HCT116 (cell line): ENCODE measurements around the gene ZDHHC21. TPM values are rescaled to one million over a fixed set of nuclear protein-coding genes. Genes with fewer than 3 reads are reported as not detected.

Experiments
- ATAC-seq: fragments of 200-7000 bp; cut with Tn5 transposase; 2 replicates; pipeline ENCODE4 v1.9.1; 2020; ENCODE audit warnings: mild to moderate bottlenecking, moderate library complexity
- BruUV-seq: library from RNA; stranded (reverse); fragments of 400-500 nt; replicated peaks from 2 replicates; lab custom pipeline; 2021; lab: Mats Ljungman, UMichigan
- CTCF ChIA-PET: fragments of 300-600 bp; sonication (Branson Sonifier 250); formaldehyde crosslinking; loops from one replicate; lab custom pipeline; 2021; ENCODE audit warnings: antibody characterized with exemption; lab: Charles Lee
- POLR2A ChIA-PET: fragments of 300-600, 350-600 bp; sonication (Branson Sonifier 250); formaldehyde crosslinking; loops from one replicate; lab custom pipeline; 2021; ENCODE audit warnings: antibody characterized with exemption; lab: Charles Lee
- RAD21 ChIA-PET, 2 experiments: fragments of 300-600 bp; sonication (Branson Sonifier 250); formaldehyde crosslinking; loops; one replicate each; lab custom pipeline; 2023; ENCODE audit warnings: low total read pairs in 2 of 2; ENCODE audit not compliant: uncharacterized antibody in 2 of 2, unreplicated experiment in 2 of 2, low non-redundant PET in 1 of 2; lab: Charles Lee
- DNase-seq: peaks from one replicate; pipeline ENCODE4 v3.0.0-alpha.2; 2010; ENCODE audit warnings: low read depth, low spot score
- H2AFZ ChIP-seq: fragments of 200-600 bp; shearing (Covaris generic), sonication (generic); 2 replicates; pipeline ENCODE4 v1.6.1; 2017; ENCODE audit warnings: low read depth, mixed run types, mixed read lengths, antibody characterized with exemption, low read length; ENCODE audit not compliant: poor library complexity, severe bottlenecking
- H3K27ac ChIP-seq: 2 replicates; pipeline ENCODE4 v1.5.1; 2012; ENCODE audit warnings: low read depth, low read length
- H3K27me3 ChIP-seq: fragments of 200-600 bp; sonication (generic); 2 replicates; pipeline ENCODE4 v1.6.1; 2016; ENCODE audit warnings: mixed run types, low read length, mixed read lengths; ENCODE audit not compliant: insufficient read depth
- H3K36me3 ChIP-seq, 2 experiments: fragments of 200-500 bp in 1 of 2; fragments of 200-600 bp in 1 of 2; sonication (Bioruptor generic) in 1 of 2; sonication (generic) in 1 of 2; 2 replicates each; pipeline versions ENCODE4 v1.5.1 to v1.6.1; 2014 to 2016; ENCODE audit warnings: low read length in 2 of 2, inconsistent platforms in 1 of 2, mixed read lengths in 1 of 2, mixed run types in 1 of 2; ENCODE audit not compliant: insufficient read depth in 2 of 2, control insufficient read depth in 1 of 2
- H3K4me1 ChIP-seq, 2 experiments: fragments of 200-600 bp in 1 of 2; sonication (generic) in 1 of 2; 2 replicates each; pipeline versions ENCODE4 v1.5.1 to v1.6.1; 2012 to 2017; ENCODE audit warnings: low read length in 2 of 2, inconsistent platforms in 1 of 2, mild to moderate bottlenecking in 1 of 2, mixed read lengths in 1 of 2, mixed run types in 1 of 2, moderate library complexity in 1 of 2; ENCODE audit not compliant: insufficient read depth in 2 of 2, control insufficient read depth in 1 of 2
- H3K4me2 ChIP-seq: fragments of 200-600 bp; sonication (generic); 2 replicates; pipeline ENCODE4 v1.6.1; 2017; ENCODE audit warnings: mixed run types, low read length, mixed read lengths
- H3K4me3 ChIP-seq, 2 experiments: fragments of 200-600 bp in 1 of 2; sonication (generic) in 1 of 2; replicated peaks in 1 of 2; 2 replicates each; pipeline ENCODE4 v1.5.1; 2011 to 2016; ENCODE audit warnings: low read length in 2 of 2, control low read depth in 1 of 2, low read depth in 1 of 2, mild to moderate bottlenecking in 1 of 2, mixed read lengths in 1 of 2, mixed run types in 1 of 2
- H3K79me2 ChIP-seq: fragments of 200-600 bp; sonication (generic); 2 replicates; pipeline ENCODE4 v1.6.1; 2017; ENCODE audit warnings: mild to moderate bottlenecking, mixed run types, low read length, moderate library complexity, mixed read lengths; ENCODE audit not compliant: insufficient read depth
- H3K9ac ChIP-seq: fragments of 200-600 bp; sonication (generic); 2 replicates; pipeline ENCODE4 v1.6.1; 2016; ENCODE audit warnings: low read length, mixed read lengths
- H3K9me2 ChIP-seq: fragments of 200-600 bp; sonication (generic), shearing (Covaris generic); 2 replicates; pipeline ENCODE4 v1.6.1; 2017; ENCODE audit warnings: mixed run types, mild to moderate bottlenecking, moderate library complexity; ENCODE audit not compliant: insufficient read depth
- H3K9me3 ChIP-seq, 2 experiments: fragments of 200-500 bp in 1 of 2; fragments of 200-600 bp in 1 of 2; sonication (Bioruptor generic) in 1 of 2; sonication (generic) in 1 of 2; 2 replicates each; pipeline ENCODE4 v1.6.1; 2014 to 2017; ENCODE audit warnings: low read length in 2 of 2, mixed read lengths in 2 of 2, inconsistent platforms in 1 of 2, low read depth in 1 of 2, mild to moderate bottlenecking in 1 of 2, mixed run types in 1 of 2, moderate library complexity in 1 of 2; ENCODE audit not compliant: control insufficient read depth in 1 of 2, insufficient read depth in 1 of 2
- H4K20me1 ChIP-seq: fragments of 200-600 bp; sonication (generic), shearing (Covaris generic); 2 replicates; pipeline ENCODE4 v1.6.1; 2017; ENCODE audit warnings: mixed run types, mild to moderate bottlenecking, moderate library complexity; ENCODE audit not compliant: insufficient read depth
- ATF3 ChIP-seq: IDR thresholded peaks from 2 replicates; pipeline ENCODE4 v1.6.1; 2012
- CBX3 ChIP-seq: IDR thresholded peaks from 2 replicates; pipeline ENCODE4 v1.6.1; 2012; ENCODE audit warnings: low read depth
- CTCF ChIP-seq, 3 experiments: fragments of 200-600 bp in 1 of 3; sonication (generic) in 1 of 3; IDR thresholded peaks in 2 of 3; conservative IDR thresholded peaks in 1 of 3; 2 replicates each; pipeline ENCODE4 v1.5.1; 2012 to 2017; ENCODE audit warnings: low read depth in 2 of 3, low read length in 2 of 3, antibody characterized with exemption in 1 of 3, borderline replicate concordance in 1 of 3, control low read depth in 1 of 3, mild to moderate bottlenecking in 1 of 3, mixed read lengths in 1 of 3, mixed run types in 1 of 3, moderate library complexity in 1 of 3; ENCODE audit not compliant: insufficient read depth in 1 of 3
- EGR1 ChIP-seq: IDR thresholded peaks from 2 replicates; pipeline ENCODE4 v1.6.1; 2012; ENCODE audit warnings: low read depth
- ELF1 ChIP-seq: IDR thresholded peaks from 2 replicates; pipeline ENCODE4 v1.6.1; 2012; ENCODE audit warnings: low read depth, borderline replicate concordance
- JUND ChIP-seq: IDR thresholded peaks from 2 replicates; pipeline ENCODE4 v1.6.1; 2012
- POLR2A ChIP-seq: IDR thresholded peaks from 2 replicates; pipeline ENCODE4 v1.7.0; 2011; ENCODE audit warnings: borderline replicate concordance; ENCODE audit not compliant: insufficient read depth, insufficient read length; ENCODE audit errors: extremely low read depth
- RAD21 ChIP-seq: IDR thresholded peaks from 2 replicates; pipeline ENCODE4 v1.6.1; 2012; ENCODE audit warnings: low read depth, mild to moderate bottlenecking
- SP1 ChIP-seq: IDR thresholded peaks from 2 replicates; pipeline ENCODE4 v1.6.1; 2012; ENCODE audit warnings: low read depth
- TCF7L2 ChIP-seq: IDR thresholded peaks from 2 replicates; pipeline ENCODE4 v1.7.0; 2011; ENCODE audit warnings: borderline replicate concordance, inconsistent platforms; ENCODE audit not compliant: insufficient read depth, insufficient read length; ENCODE audit errors: extremely low read depth
- ZFX ChIP-seq: fragments of 450-650 bp; IDR thresholded peaks from 2 replicates; pipeline ENCODE4 v1.6.1; 2017
- ZNF274 ChIP-seq: fragments of 200-500 bp; sonication (Bioruptor generic); IDR thresholded peaks from 2 replicates; pipeline ENCODE4 v1.6.1; 2014; ENCODE audit warnings: mild to moderate bottlenecking, low read depth, low read length, inconsistent platforms
- intact Hi-C: fragments of 100-400 bp; cut with micrococcal nuclease; formaldehyde crosslinking; loops from 2 replicates; pipeline ENCODE4 v1.10.0; 2022
- total RNA-seq: library from RNA; stranded (reverse); gene quantifications from one replicate; pipeline ENCODE4 v1.2.1, GENCODE V29; 2021; ENCODE audit not compliant: unreplicated experiment
- TF ChIP-seq, protein P1 (sequence below): IDR thresholded peaks from 2 replicates; pipeline ENCODE4 v1.6.1; 2011; ENCODE audit warnings: mild to moderate bottlenecking, low read length, moderate library complexity; ENCODE audit not compliant: insufficient replicate concordance; ENCODE audit errors: extremely low read depth
- TF ChIP-seq, protein P2 (sequence below): IDR thresholded peaks from 2 replicates; pipeline ENCODE4 v1.6.1; 2012

Gene ZDHHC21
- total RNA-seq, 1 experiment from 2014 or later, result 5.9 TPM

DNA sequence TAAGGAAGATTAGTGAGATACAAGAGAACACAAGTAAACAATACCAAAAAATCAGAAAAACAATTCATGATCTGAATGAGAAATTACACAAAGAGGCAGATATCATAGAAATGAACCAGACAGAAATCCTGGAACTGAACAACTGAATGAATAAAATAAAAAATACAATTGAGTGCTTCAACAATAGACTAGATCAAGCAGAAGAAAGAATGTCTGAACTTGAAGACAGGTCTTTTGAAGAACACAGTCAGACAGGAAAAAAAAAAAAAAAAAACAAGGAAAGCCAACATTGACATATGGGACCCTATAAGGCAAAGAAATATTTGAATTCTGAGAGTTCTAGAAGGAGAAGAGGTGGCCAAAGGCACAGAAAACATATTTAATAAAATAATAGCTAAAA lies 115.2 kb downstream of the ZDHHC21 start:
- intact Hi-C loops, result no loop called here
- CTCF ChIA-PET, result no interaction called here

GRCh38 chr9:14574173-14574572 lies 119.1 kb downstream of the ZDHHC21 start:
- Histone ChIP-seq H3K9me3 (no peaks in the 10 kb centered on the region), H3K4me1 (no peaks in the 10 kb centered on the region), H3K4me3 (no peak overlapping the region), H4K20me1 (no peaks in the 10 kb centered on the region), H3K79me2 (no peaks in the 10 kb centered on the region), H3K27me3 (no peaks in the 10 kb centered on the region), H2AFZ (no peak overlapping the region), H3K9me2 (no peaks in the 10 kb centered on the region), H3K9ac (no peak overlapping the region), H3K36me3 (no peaks in the 10 kb centered on the region), H3K4me2 (no peak overlapping the region), H3K27ac (no peak overlapping the region)
- no TSS peak for BruUV-seq
- ChIA-PET POLR2A (no interaction called here), RAD21 (no interaction called here), CTCF (no interaction called here)
- intact Hi-C loops, result no loop called here
- DNase-seq (no peak), ATAC-seq (no peak)
- TF ChIP-seq ATF3 (no peak), JUND (no peak), ELF1 (no peak), ZNF274 (no peak), CBX3 (no peak), ZFX (no peak), SP1 (no peak), TCF7L2 (no peak), RAD21 (no peak), POLR2A (no peak), EGR1 (no peak)
- TF ChIP-seq, protein P1, sequence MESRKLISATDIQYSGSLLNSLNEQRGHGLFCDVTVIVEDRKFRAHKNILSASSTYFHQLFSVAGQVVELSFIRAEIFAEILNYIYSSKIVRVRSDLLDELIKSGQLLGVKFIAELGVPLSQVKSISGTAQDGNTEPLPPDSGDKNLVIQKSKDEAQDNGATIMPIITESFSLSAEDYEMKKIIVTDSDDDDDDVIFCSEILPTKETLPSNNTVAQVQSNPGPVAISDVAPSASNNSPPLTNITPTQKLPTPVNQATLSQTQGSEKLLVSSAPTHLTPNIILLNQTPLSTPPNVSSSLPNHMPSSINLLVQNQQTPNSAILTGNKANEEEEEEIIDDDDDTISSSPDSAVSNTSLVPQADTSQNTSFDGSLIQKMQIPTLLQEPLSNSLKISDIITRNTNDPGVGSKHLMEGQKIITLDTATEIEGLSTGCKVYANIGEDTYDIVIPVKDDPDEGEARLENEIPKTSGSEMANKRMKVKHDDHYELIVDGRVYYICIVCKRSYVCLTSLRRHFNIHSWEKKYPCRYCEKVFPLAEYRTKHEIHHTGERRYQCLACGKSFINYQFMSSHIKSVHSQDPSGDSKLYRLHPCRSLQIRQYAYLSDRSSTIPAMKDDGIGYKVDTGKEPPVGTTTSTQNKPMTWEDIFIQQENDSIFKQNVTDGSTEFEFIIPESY, result no peak
- TF ChIP-seq, protein P2, sequence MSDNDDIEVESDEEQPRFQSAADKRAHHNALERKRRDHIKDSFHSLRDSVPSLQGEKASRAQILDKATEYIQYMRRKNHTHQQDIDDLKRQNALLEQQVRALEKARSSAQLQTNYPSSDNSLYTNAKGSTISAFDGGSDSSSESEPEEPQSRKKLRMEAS, result no peak

More for the DNA sequence above, 115.2 kb downstream of the ZDHHC21 start:
- no TSS peak for BruUV-seq
- Histone ChIP-seq H3K9me2 (no peaks in the 10 kb centered on the region), H3K9me3 (no peaks in the 10 kb centered on the region), H3K4me2 (no peak overlapping the region), H3K9ac (no peak overlapping the region), H3K4me1 (no peaks in the 10 kb centered on the region), H3K4me3 (no peak overlapping the region), H3K27ac (no peak overlapping the region), H4K20me1 (no peaks in the 10 kb centered on the region), H3K79me2 (no peaks in the 10 kb centered on the region), H3K27me3 (no peaks in the 10 kb centered on the region), H2AFZ (no peak overlapping the region), H3K36me3 (no peaks in the 10 kb centered on the region)
- ATAC-seq (no peak), DNase-seq (no peak)
- RAD21 ChIA-PET, result no interaction called here
- POLR2A ChIA-PET, result no interaction called here
- TF ChIP-seq CTCF (IDR thresholded peaks at IDR 0.05 in 2 of 3, conservative IDR thresholded peaks at IDR 0.05 in 1 of 3; ENCODE audit: borderline replicate concordance in 1 of 3, insufficient read depth in 1 of 3, low read depth in 2 of 3, low read length in 2 of 3), result no peak
- TF ChIP-seq SP1, result no peak
- TF ChIP-seq CBX3, result no peak
